Stimulated activated CD4-positive, alpha-beta T cell treated with anti-CD3 and anti-CD28 coated beads, Interleukin-1b, Interleukin-23, amount 100 ng/mL, for 48 hours (primary cell): ENCODE results near the gene SNRPE.
A peak's percentile ranks its signal among the peaks of the same experiment; 100 is the strongest.
"Not testable (repeated sequence)": the region's sequence is repeated elsewhere in the genome, so short reads cannot be mapped to it uniquely, and the experiment has no call there.

Experiments used
- DNase-seq: peaks from one replicate; pipeline ENCODE4 v3.0.0-alpha.2; 2020

SNRPE gene

GRCh38 chr1:203861379-203862184 lies at the start of gene SNRPE:
SNRPE (plus strand) TSS chr1:203861599; CDS start chr1:203861660, 61 bp downstream.
- peak; percentile 96 for DNase-seq

GRCh38 chr1:203813581-203814341 lies 47.6 kb upstream of the SNRPE start:
- DNase-seq: no peak

GRCh38 chr1:203818399-203818798 lies 43.0 kb upstream of the SNRPE start:
- DNase-seq: no peak

- no peak for DNase-seq
Observed at GRCh38 chr1:203823306-203823705, 38.1 kb upstream of the SNRPE start.

- DNase-seq: no peak
Observed at GRCh38 chr1:203826175-203826574, 35.2 kb upstream of the SNRPE start.

DNA sequence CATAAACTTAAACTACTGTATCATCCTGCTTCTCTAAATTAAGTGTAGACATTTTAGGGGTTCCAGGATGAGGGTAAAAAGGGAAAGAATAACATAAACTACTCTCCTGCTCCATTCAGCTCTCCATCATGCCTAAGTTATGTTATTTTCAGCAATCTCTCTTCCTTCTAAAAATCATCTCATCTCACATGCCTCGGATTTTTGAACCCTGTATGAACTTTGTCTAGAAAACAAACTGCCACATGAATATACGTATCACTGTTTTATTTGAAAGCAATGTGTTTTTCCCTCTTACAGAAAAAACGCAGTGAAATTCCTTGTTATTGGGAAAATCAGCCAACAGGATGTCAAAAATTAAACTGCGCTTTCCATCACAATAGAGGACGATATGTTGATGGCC lies 33.4 kb upstream of the SNRPE start:
- no peak for DNase-seq

DNA sequence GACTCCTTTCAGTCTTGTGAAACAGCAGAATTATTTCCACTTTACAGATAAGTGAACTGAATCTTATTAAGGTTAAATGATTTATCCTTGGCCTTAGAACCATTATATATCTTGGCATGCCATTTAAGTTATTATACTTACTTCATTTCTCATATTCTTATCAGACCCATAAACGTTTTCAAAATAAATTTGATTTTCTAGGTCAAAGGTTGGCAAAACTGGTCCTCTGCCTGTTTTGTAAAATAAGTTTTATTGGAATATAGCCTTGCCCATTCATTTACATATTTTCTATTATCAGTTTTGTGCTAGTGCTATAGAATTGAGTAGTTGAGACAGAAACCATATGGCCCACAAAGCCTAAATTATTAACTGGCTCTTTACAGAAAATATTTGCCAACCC lies 32.9 kb upstream of the SNRPE start:
- DNase-seq: no peak

DNA sequence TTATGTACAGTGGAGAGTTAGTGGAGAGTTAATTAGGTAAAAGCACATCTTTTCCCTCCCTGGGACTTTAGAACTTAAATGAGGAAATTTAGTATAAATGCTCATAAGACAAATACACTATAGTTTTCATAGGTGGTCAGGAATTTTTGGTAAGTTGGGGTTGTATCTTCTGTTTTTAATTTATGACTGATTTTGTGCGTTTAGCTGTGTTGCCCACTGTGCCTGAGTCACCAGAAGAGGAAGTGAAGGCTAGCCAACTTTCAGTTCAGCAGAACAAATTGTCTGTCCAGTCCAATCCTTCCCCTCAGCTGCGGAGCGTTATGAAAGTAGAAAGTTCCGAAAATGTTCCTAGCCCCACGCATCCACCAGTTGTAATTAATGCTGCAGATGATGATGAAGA lies 32.2 kb upstream of the SNRPE start:
- not testable (repeated sequence) for DNase-seq

- no peak for DNase-seq
Observed at GRCh38 chr1:203835476-203835875, 25.9 kb upstream of the SNRPE start.

- DNase-seq: no peak
Observed at GRCh38 chr1:203839081-203839480, 22.3 kb upstream of the SNRPE start.

GRCh38 chr1:203840208-203840808 lies 21.1 kb upstream of the SNRPE start:
- no peak for DNase-seq

DNA sequence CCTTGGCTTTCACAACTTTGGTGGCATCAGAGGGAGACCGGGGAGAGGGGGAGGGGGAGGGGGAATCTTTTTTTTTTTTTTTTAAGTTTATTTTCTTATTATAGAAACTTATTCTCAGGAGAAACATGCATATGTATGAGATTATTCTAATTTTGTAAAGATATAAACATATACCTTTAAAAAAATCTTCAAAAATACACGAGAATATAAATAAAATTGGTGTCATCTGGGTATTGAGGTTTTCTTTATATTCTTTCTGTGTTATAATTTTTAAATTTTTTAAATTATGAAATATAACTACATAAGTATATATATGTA lies 18.9 kb upstream of the SNRPE start:
- DNase-seq: no peak

GRCh38 chr1:203843435-203843834 lies 18.0 kb upstream of the SNRPE start:
- no peak for DNase-seq

GRCh38 chr1:203853112-203853511 lies 8.3 kb upstream of the SNRPE start:
- DNase-seq: not testable (repeated sequence)

DNA sequence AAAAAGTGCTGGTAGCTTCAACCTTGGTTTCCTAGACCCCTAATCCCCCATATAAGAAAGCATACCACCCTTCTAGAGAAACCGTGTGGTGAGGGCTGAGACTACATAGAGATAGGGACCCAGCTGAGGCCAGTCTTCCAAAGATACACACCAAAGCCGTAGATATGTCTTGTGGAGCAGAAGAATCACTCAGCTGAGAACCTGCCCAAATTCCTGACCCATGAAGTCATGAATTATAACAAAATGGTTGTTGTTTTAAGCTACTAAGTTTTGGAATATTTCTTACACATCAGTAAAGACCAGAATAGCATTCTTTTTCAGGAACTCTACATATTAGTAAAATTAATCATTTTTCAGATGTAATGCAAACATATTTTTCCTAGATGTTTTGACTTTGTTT lies 3.3 kb upstream of the SNRPE start:
- no peak for DNase-seq

- no peak for DNase-seq
Observed at GRCh38 chr1:203858975-203859374, 2.4 kb upstream of the SNRPE start.

DNA sequence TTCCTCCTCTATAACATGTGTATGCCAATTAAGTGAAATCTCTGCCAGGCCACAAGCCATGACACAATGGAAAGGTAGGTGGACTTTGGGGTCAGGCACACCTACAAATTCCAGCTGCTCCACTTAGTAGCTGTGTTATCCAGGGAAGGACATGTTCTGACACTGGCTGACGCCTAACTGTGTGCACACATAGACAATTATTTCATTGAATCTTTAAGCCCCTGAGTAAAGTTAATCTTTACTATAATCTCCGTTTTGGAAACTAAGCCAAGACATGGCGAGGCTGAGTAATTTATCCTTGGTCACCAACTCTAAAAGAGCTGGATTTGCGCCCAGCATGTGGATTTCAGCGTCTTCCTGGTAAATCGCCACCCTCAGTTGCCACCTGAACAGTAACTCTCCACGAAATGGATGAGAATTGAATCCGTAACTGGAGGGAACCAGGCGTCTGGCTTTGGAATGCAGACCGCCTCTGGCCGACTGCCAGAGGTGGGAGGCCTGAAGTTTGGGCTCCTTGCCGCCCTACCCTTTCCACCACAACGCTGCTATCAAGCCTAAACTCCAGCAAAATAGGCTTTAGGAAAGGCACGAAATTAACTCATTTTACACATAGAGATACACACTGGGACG lies 888 bp upstream of the SNRPE start:
- DNase-seq: no peak

DNA sequence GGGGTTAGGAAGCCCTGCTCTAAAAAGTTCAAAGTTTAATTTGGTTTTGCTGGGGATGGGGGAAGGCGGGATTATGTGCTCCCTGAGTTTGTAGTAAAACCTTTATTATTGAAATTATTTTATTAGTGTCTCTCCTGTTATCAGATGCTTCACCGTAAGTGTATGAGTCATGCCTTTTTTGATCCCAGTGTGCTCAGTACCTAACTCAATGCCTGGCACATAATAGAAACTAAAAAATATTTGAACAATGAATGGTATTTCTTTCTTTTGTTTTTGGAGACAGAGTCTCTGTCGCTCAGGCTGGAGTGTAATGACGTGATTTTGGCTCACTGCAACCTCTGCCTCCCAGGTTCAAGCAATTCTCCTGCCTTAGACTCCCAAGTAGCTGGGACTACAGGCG lies 6.4 kb downstream of the SNRPE start:
- no peak for DNase-seq

DNA sequence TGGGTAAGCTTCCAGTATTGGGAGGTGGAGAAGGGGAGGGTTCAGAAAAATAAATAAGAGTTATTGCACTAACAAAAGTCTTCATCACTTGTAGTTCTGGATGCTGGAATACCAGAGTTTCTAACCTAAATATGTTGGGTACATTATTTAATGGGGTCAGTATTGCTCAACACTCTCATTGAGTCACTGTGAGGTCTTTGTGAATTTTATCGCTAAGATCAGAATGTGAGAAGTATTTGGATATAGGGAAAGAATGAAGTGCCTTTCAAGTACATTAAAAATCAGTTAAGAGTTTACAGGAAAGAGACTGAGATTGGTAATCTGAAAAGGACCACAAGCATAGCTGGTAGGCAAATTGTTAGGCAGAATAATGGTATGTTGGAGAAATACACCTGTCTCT lies 8.8 kb downstream of the SNRPE start:
- DNase-seq: no peak

DNA sequence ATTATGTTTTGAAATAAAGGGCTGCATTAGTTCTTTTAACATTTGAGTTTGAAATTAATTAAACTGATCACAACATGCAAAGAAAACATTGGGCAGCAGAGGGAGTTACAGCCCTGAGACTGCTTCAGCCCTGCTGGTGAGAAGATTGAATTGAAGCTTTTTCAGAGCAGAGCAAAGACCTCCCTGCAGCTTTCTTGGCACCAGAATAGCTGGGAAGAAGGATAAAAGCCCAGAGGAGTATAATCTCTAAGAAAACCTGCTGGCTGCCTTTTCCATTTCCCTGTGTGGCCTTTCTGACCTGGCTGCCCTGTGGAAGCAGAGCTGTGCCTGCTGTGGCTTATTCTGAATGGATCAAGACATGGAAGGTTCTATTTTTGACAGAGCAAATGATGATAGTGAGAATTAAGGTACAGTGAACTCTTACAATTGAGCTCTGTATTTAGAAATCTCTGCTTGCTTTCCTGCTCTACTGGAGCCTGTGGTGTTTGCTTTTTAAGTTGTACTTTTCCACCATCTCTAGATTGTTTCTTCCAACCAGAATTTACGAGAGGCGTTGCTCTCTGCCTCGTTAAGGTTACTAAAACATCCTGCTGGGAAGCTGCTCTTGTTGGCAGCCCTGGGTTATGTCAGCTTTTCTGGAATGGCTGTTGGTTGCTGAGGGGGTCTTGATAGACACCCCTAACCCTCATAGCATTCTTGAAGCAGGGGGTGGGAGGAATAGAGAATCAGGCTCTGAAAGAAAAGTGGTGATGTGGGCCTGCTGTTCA lies 9.9 kb downstream of the SNRPE start:
- no peak for DNase-seq

DNA sequence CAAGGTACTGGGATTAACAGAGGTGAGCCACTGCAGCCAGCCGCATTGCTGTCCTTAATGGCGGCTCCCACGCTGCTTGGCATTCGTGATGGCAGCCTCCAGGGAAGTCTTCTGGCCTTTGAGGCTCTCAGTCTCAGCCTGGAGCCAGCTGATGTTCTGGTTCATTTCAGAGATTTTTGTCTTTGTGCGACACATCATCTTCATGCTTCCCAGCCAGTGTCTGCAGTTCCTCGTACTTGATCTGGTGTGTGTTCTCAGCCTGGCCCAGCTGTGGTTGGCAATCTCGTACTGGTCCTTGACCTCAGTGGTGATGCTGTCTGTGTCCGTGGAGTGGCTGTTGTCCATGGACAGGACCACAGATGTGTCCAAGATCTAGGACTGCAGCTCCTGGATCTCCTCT lies 11.7 kb downstream of the SNRPE start:
- DNase-seq: no peak

- DNase-seq: no peak
Observed at GRCh38 chr1:203878422-203878821, 17.0 kb downstream of the SNRPE start.

GRCh38 chr1:203880606-203881005 lies 19.2 kb downstream of the SNRPE start:
- DNase-seq: no peak
